Stimulated activated CD4-positive, alpha-beta T cell treated with anti-CD3 and anti-CD28 coated beads, Interleukin-15, amount 100 ng/mL, for 48 hours (primary cell): Measurements from ENCODE around the gene HIGD2B.
"Not testable (repeated sequence)": the region's sequence is repeated elsewhere in the genome, so short reads cannot be mapped to it uniquely, and the experiment has no call there.

Experiments
- DNase-seq, 2 donors: peaks; one replicate each; pipeline ENCODE4 v3.0.0-alpha.2; 2020; ENCODE audit warnings: low read depth in 2 of 2

The HIGD2B gene

GRCh38 chr15:72676838-72677237, 9.1 kb downstream of the HIGD2B start:
- no peak for DNase-seq

GRCh38 chr15:72671525-72671924, 14.5 kb downstream of the HIGD2B start:
- no peak for DNase-seq

GRCh38 chr15:72670656-72671352, 15.2 kb downstream of the HIGD2B start:
- DNase-seq = peak; percentile 52 to 64

- DNase-seq = not testable (repeated sequence)
These were observed 16.2 kb downstream of the HIGD2B start for GRCh38 chr15:72669803-72670202.

- not testable (repeated sequence) for DNase-seq
These were observed 20.3 kb downstream of the HIGD2B start for GRCh38 chr15:72665706-72666105.

GRCh38 chr15:72663931-72664330, 22.1 kb downstream of the HIGD2B start:
- DNase-seq = not testable (repeated sequence)

- not testable (repeated sequence) for DNase-seq
These were observed 24.9 kb downstream of the HIGD2B start for GRCh38 chr15:72661081-72661480.

GRCh38 chr15:72656014-72656413, 30.0 kb downstream of the HIGD2B start:
- not testable (repeated sequence) for DNase-seq

GRCh38 chr15:72654397-72654796, 31.6 kb downstream of the HIGD2B start, which contains the start of gene GOLGA6B:
Gene GOLGA6B, plus strand, starts transcription at chr15:72654697. Its CDS starts 41 bp downstream, at chr15:72654738.
- DNase-seq = not testable (repeated sequence)

GRCh38 chr15:72648631-72649253, 37.2 kb downstream of the HIGD2B start:
- not testable (repeated sequence) for DNase-seq

- DNase-seq = not testable (repeated sequence)
These were observed 43.7 kb downstream of the HIGD2B start for GRCh38 chr15:72642271-72642670.

- not testable (repeated sequence) for DNase-seq
These were observed 46.1 kb downstream of the HIGD2B start for GRCh38 chr15:72639759-72640483.

GRCh38 chr15:72636519-72637282, 49.3 kb downstream of the HIGD2B start:
- DNase-seq = peak; percentile 39 to 43

- DNase-seq = not testable (repeated sequence)
These were observed 56.9 kb downstream of the HIGD2B start for GRCh38 chr15:72629068-72629570.

- DNase-seq = peak in 1 of 2 donors; percentile 7
These were observed 57.5 kb downstream of the HIGD2B start for GRCh38 chr15:72628249-72629067.

- not testable (repeated sequence) for DNase-seq
These were observed 59.8 kb downstream of the HIGD2B start for GRCh38 chr15:72626153-72626552.
